Astrocyte of the cerebellum (primary cell): ENCODE results near the gene TOR4A.

Experiments
- DNase-seq: peaks from one replicate; pipeline ENCODE4 v3.0.0-alpha.2; 2011; ENCODE audit warnings: low read depth
- H3K4me3 ChIP-seq: 2 replicates; pipeline ENCODE4 v1.5.1; 2011; ENCODE audit warnings: mild to moderate bottlenecking, low read depth, low read length, moderate library complexity
- in situ Hi-C: cut with HindIII; loops from 2 replicates; pipeline ENCODE4 v1.10.0; 2017; ENCODE audit warnings: low sequenced_read_pairs
- TF ChIP-seq, protein P1 (sequence below): IDR thresholded peaks from 2 replicates; pipeline ENCODE4 v1.5.1; 2012; ENCODE audit warnings: low read length, low read depth, moderate library complexity, mild to moderate bottlenecking; ENCODE audit errors: missing control alignments

The TOR4A gene

DNA sequence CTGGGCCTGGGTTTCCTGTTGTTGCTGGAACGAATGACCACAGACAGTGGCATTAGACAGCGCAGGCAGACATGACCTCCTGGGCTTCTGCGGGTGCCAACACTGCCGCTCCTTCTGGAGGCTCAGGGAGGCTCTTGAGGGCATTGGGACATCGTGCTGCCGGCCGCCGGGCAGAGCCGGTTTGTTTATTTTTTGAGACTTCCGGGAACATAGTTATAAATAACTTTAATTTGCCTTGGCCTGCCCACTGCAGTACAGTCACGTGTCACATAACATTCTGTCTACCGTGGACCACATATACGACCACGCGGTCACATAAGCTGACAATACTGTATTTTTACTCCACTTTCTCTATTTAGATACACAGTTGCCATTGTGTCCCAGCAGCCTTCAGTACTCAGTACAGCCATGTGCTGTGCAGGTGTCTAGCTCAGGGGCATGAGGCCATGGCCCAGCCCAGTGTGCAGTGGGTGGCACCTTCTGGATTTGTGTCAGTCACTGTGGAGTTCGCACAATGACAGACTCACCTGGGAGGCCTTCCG, 8.2 kb upstream of the TOR4A start:
- no peak for DNase-seq
- TF ChIP-seq, protein P1, sequence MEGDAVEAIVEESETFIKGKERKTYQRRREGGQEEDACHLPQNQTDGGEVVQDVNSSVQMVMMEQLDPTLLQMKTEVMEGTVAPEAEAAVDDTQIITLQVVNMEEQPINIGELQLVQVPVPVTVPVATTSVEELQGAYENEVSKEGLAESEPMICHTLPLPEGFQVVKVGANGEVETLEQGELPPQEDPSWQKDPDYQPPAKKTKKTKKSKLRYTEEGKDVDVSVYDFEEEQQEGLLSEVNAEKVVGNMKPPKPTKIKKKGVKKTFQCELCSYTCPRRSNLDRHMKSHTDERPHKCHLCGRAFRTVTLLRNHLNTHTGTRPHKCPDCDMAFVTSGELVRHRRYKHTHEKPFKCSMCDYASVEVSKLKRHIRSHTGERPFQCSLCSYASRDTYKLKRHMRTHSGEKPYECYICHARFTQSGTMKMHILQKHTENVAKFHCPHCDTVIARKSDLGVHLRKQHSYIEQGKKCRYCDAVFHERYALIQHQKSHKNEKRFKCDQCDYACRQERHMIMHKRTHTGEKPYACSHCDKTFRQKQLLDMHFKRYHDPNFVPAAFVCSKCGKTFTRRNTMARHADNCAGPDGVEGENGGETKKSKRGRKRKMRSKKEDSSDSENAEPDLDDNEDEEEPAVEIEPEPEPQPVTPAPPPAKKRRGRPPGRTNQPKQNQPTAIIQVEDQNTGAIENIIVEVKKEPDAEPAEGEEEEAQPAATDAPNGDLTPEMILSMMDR = no peak
- in situ Hi-C loops = loop anchor here (5.0 kb wide), 1 partner anchor 143 kb away; no protein-coding TSS in a partner anchor
- H3K4me3 ChIP-seq = no peak overlapping the region

DNA sequence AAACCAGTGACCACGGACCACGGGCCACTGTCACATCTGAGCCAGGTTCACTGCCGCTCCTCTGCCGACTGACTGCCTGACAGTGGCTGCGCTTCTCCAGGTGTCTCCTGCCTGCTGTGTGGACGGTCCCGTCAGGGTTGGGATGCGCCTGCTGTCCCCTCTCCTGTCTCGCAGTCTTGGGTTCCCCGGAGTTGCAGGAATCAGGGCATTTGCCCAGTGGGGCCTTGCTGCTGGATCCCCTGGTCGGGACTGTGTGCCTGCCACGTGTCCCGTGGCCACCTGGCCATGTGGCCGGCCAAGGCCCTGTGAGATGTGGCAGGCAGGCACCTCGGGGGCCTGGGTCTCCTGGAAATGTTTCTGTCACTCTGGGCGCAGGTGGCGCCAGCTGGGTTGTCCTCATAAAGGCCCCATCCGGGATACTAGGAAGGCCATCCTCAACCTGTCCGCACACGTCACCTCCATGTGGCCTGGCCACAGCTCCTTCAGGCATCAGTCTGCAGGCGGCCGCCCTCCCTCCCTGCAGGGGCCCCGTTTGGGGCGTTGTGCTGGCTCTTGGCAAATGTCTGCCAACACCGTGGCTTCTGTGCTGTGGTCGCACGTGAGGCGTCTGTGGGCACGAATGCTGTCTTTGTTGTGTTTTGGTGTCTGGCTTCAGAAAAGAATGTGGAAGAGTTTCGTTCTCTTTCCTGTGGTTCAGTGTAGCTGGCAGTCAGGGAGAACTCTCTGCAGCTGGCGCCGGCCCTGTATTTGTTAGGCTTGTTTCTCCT, 6.4 kb upstream of the TOR4A start:
- no peak for DNase-seq
- in situ Hi-C loops = no loop called here
- TF ChIP-seq, protein P1 = no peak
- no peak overlapping the region for H3K4me3 ChIP-seq

DNA sequence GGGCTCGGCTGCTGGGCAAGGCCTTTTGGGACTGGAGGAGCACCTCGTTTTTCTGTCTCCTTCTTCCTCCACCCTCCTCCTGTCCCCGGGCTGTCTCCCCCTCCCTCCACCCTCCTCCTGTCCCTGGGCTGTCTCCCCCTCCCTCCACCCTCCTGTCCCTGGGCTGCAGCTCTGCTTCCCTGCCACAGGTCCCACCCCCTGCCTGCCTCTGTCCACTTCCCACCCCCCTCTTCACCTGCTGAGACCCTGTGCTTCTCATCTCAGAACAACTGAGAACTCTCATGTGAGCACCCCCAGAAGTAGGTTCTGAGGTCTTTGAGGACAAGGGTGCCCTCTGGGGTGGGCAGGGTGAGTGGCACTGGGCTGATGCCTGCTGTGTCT, 5.8 kb upstream of the TOR4A start:
- DNase-seq = no peak
- in situ Hi-C loops = no loop called here
- TF ChIP-seq, protein P1 = no peak
- no peak overlapping the region for H3K4me3 ChIP-seq

DNA sequence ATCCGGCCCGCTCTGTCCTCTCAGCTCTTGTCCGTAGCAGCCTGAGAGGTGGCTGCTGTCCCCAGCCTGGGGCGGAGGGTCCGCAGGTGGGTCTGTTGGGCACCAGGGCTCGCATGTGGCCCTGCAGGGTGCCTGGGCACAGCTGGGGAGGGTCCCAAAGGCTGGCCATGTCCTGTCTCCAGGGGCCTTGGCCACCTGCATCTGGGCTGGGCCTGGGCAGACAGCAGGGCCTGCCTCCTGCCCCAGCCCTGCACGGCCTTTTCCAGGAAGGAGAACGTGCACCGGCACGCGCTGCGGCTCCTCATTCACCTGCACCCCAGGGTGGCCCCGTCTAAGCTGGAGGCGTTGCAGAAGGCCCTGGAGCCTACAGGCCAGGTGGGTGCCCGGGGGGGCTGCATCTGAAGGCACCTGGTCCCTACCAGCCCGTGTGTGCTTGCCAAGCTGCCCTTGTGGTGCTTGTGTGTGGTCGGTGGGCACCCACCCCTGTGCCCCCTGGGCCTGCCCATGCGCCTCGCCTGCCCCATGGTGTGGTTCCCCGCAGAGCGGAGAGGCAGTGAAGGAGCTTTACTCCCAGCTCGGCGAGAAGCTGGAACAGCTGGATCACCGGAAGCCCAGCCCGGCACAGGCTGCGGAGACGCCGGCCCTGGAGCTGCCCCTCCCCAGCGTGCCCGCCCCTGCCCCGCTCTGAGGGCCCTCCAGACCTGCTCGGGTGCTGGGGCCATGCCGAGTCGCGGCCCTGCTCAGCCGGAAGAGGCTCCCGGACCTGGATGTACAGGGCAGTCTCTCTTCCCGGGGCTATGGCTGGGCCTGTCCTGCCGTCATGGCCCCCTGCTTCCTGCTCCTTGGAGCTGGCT, 5.1 kb upstream of the TOR4A start:
- in situ Hi-C loops = no loop called here
- DNase-seq = no peak
- TF ChIP-seq, protein P1 = no peak
- no peak overlapping the region for H3K4me3 ChIP-seq

DNA sequence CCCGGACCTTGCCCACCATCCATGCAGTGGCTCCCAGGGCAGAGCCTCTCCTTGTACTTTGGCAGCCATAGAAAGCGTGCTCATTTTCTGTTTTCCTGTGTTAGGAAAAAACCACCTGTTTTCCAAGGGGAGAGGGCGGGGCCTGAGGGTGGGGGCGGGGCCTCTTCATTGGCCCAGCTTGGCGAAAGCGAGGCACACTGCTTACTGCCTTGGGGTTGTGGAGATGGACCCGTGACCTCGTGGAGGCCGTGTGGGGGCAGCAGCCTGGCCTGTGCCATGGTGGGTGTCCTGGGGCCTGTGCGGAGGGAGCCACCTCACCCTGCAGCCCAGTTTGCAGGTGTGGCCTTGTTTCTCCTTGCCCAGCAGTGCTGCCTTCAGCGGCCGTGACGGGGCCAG, 4.4 kb upstream of the TOR4A start:
- no peak for DNase-seq
- no peak overlapping the region for H3K4me3 ChIP-seq
- in situ Hi-C loops = no loop called here
- TF ChIP-seq, protein P1 = no peak

DNA sequence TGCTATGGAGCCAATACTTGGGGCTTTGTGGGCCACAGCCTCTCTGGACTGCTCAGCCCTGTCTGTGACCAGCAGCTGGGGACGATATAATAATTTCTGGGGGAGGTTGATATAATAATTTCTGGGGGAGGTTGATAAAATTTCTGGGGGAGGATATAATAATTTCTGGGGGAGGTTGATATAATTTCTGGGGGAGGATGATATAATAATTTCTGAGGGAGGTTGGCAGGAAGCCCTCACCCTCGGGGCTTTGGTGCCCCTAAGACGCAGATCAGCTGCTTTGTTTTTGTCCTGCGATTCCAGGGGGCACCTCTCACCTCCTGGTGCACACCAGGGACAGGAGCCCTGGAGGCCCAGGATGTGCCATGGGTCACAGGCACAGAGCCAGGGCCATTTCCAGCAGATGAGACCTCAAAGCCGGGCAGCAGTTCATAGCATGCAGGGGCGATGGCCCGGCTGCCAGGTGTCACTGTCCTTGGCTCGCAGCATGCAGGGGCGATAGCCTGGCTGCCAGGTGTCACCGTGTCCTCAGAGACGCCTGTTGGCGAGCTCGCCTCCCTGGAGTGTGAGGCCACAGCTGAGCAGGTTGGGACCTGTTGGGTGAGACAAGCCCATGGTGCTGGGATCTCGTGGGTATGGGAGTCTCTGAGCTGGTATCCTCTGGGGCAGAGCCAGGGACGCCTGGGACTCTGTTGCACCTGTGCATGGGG, 3.8 kb upstream of the TOR4A start:
- TF ChIP-seq, protein P1 = no peak
- DNase-seq = no peak
- no peak overlapping the region for H3K4me3 ChIP-seq
- in situ Hi-C loops = no loop called here
